ENCODE results near the gene METAP2.

DNA sequence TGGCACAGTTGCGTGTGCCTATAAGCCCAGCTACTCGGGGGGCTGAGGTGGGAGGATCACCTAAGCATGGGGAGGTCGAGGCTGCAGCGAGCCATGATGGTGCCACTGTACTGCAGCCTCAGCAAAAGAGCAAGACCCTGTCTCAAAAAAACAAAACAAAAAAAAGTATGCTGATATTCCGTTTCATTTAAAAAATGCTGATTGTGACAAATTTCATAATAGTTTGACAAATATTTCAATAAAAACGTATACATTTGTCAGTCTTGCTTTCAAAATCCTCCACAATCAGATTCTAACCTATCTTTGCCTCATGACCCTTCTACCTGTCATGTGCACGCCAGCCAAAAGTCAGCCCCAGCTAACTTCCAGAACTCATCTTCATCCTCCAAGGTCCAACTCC lies 67.5 kb downstream of the METAP2 start:
- TF ChIP-seq MXI1 (IDR thresholded peaks at IDR 0.05; ENCODE audit: low read depth, low read length) (no peak), CTCF (IDR thresholded peaks at IDR 0.05) (no peak)

Data from SK-N-SH (cell line).